Liver (tissue), 9 donors: ENCODE measurements around the gene VCX. TPM values are rescaled to one million over a fixed set of nuclear protein-coding genes. Genes with fewer than 3 reads are reported as not detected.
"Not testable (repeated sequence)": the region's sequence is repeated elsewhere in the genome, so short reads cannot be mapped to it uniquely, and the experiment has no call there.

Experiments used
- DNase-seq: peaks from one replicate; pipeline ENCODE4 v3.0.0-alpha.2; 2017; ENCODE audit warnings: low spot score
- H3K27ac ChIP-seq, 2 donors: one replicate each; pipeline ENCODE4 v1.7.0; 2013; ENCODE audit warnings: inconsistent platforms in 2 of 2, low read length in 2 of 2, control low read depth in 1 of 2, low read depth in 1 of 2, mild to moderate bottlenecking in 1 of 2
- H3K27me3 ChIP-seq, 4 donors: one replicate each; pipeline versions ENCODE4 v1.6.1 to v1.7.0; 2013; ENCODE audit warnings: low read length in 3 of 4, inconsistent platforms in 1 of 4, mild to moderate bottlenecking in 1 of 4, moderate library complexity in 1 of 4; ENCODE audit not compliant: control insufficient read depth in 4 of 4, insufficient read depth in 4 of 4
- H3K36me3 ChIP-seq, 4 donors: one replicate each; pipeline versions ENCODE4 v1.6.1 to v1.7.0; 2013; ENCODE audit warnings: low read length in 3 of 4, mild to moderate bottlenecking in 3 of 4, low read depth in 1 of 4, moderate library complexity in 1 of 4; ENCODE audit not compliant: control insufficient read depth in 4 of 4, insufficient read depth in 3 of 4
- H3K4me1 ChIP-seq, 4 donors: one replicate each; pipeline versions ENCODE4 v1.6.1 to v1.7.0; 2013; ENCODE audit warnings: low read length in 3 of 4, mild to moderate bottlenecking in 3 of 4, moderate library complexity in 1 of 4; ENCODE audit not compliant: control insufficient read depth in 4 of 4, insufficient read depth in 4 of 4
- H3K4me3 ChIP-seq, 3 donors: one replicate each; pipeline versions ENCODE4 v1.6.1 to v1.7.0; 2013; ENCODE audit warnings: low read length in 3 of 3, control low read depth in 1 of 3, low read depth in 1 of 3, mild to moderate bottlenecking in 1 of 3
- H3K9ac ChIP-seq, 2 donors: one replicate each; pipeline ENCODE4 v1.7.0; 2013; ENCODE audit warnings: low read length in 2 of 2, mild to moderate bottlenecking in 2 of 2, moderate library complexity in 2 of 2, control low read depth in 1 of 2, low read depth in 1 of 2
- H3K9me3 ChIP-seq, 4 donors: one replicate each; pipeline versions ENCODE4 v1.6.1 to v1.7.0; 2013; ENCODE audit warnings: low read length in 3 of 4; ENCODE audit not compliant: control insufficient read depth in 4 of 4
- ATF3 ChIP-seq: IDR thresholded peaks from 2 replicates; pipeline ENCODE4 v1.6.1; 2016; ENCODE audit warnings: antibody characterized with exemption
- CTCF ChIP-seq: fragments of 150-350 bp; IDR thresholded peaks from 2 replicates; pipeline ENCODE4 v1.5.1; 2017; ENCODE audit warnings: improper control_type of control experiment, low read depth, low read length; ENCODE audit not compliant: missing input control
- EGR1 ChIP-seq, 2 donors: IDR thresholded peaks; 2 replicates each; pipeline ENCODE4 v1.6.1; 2016 to 2018; ENCODE audit warnings: antibody characterized with exemption in 2 of 2, low read depth in 2 of 2
- FOXA1 ChIP-seq: IDR thresholded peaks from 2 replicates; pipeline ENCODE4 v1.6.1; 2016; ENCODE audit warnings: antibody characterized with exemption
- FOXA2 ChIP-seq: IDR thresholded peaks from 2 replicates; pipeline ENCODE4 v1.6.1; 2016; ENCODE audit warnings: antibody characterized with exemption
- GABPA ChIP-seq, 2 donors: IDR thresholded peaks in 1 of 2; conservative IDR thresholded peaks in 1 of 2; 2 replicates each; pipeline ENCODE4 v1.6.1; 2016; ENCODE audit warnings: antibody characterized with exemption in 2 of 2, mild to moderate bottlenecking in 1 of 2, moderate library complexity in 1 of 2
- HNF4A ChIP-seq, 2 donors: conservative IDR thresholded peaks; 2 replicates each; pipeline ENCODE4 v1.6.1; 2016; ENCODE audit warnings: antibody characterized with exemption in 2 of 2, mild to moderate bottlenecking in 2 of 2
- HNF4G ChIP-seq: IDR thresholded peaks from 2 replicates; pipeline ENCODE4 v1.6.1; 2016; ENCODE audit warnings: antibody characterized with exemption
- JUND ChIP-seq, 2 donors: IDR thresholded peaks; 2 replicates each; pipeline ENCODE4 v1.6.1; 2016; ENCODE audit warnings: antibody characterized with exemption in 2 of 2
- MAX ChIP-seq: IDR thresholded peaks from 2 replicates; pipeline ENCODE4 v1.6.1; 2016; ENCODE audit warnings: antibody characterized with exemption
- NR2F2 ChIP-seq: IDR thresholded peaks from 2 replicates; pipeline ENCODE4 v1.6.1; 2016; ENCODE audit warnings: antibody characterized with exemption
- RAD21 ChIP-seq, 2 donors: IDR thresholded peaks; 2 replicates each; pipeline ENCODE4 v1.6.1; 2016; ENCODE audit warnings: antibody characterized with exemption in 2 of 2, mild to moderate bottlenecking in 2 of 2
- REST ChIP-seq: IDR thresholded peaks from 2 replicates; pipeline ENCODE4 v1.6.1; 2016; ENCODE audit warnings: antibody characterized with exemption, mild to moderate bottlenecking
- RXRA ChIP-seq, 2 donors: IDR thresholded peaks; 2 replicates each; pipeline ENCODE4 v1.6.1; 2017 to 2018; ENCODE audit warnings: antibody characterized with exemption in 2 of 2, mild to moderate bottlenecking in 1 of 2
- SP1 ChIP-seq: IDR thresholded peaks from 2 replicates; pipeline ENCODE4 v1.6.1; 2018; ENCODE audit warnings: antibody characterized with exemption, mild to moderate bottlenecking
- TAF1 ChIP-seq: conservative IDR thresholded peaks from 2 replicates; pipeline ENCODE4 v1.6.1; 2016; ENCODE audit warnings: antibody characterized with exemption, mild to moderate bottlenecking
- YY1 ChIP-seq: IDR thresholded peaks from 2 replicates; pipeline ENCODE4 v1.6.1; 2016; ENCODE audit warnings: antibody characterized with exemption, mild to moderate bottlenecking
- ZBTB33 ChIP-seq: IDR thresholded peaks from 2 replicates; pipeline ENCODE4 v1.6.1; 2016; ENCODE audit warnings: antibody characterized with exemption
- WGBS: extraction: QIAGEN DNeasy Blood & Tissue Kit; methylation state at CpG from one replicate; pipeline ENCODE4 v1.1.7; 2013; 5-methylcytosine and 5-hydroxymethylcytosine counted together
- polyA plus RNA-seq, 2 donors: library from polyadenylated mRNA; stranded (reverse) in 1 of 2; unstranded in 1 of 2; fragments of 200-250 nt in 1 of 2; fragments of >200 nt in 1 of 2; fragmentation: Nextera tagmentation in 1 of 2; extraction: Ambion mirVana in 1 of 2; gene quantifications; one replicate each; pipeline versions ENCODE4 v1.2.1 to v1.2.3, GENCODE V29; 2013 to 2015
- total RNA-seq, 2 donors: library from RNA; depleted of rRNA; stranded (reverse); fragments of >200 nt; gene quantifications; one replicate each; pipeline ENCODE4 v1.2.3, GENCODE V29; 2014
- donor health status: healthy.
- donor health status: healthy.
- donor health status: healthy.
- donor health status: healthy.
- donor health status: healthy.

Gene VCX
- total RNA-seq (not detected), polyA plus RNA-seq (not detected)

- not testable (repeated sequence) for H3K4me3 ChIP-seq, H3K27ac ChIP-seq, H3K9me3 ChIP-seq, H3K27me3 ChIP-seq, DNase-seq, H3K36me3 ChIP-seq, H3K4me1 ChIP-seq, H3K9ac ChIP-seq
- 95% methylated on average over 19 of the region's 20 CpGs for WGBS
Observed at GRCh38 chrX:7842871-7843270, at the start of gene VCX. TSS of gene VCX (plus strand) at chrX:7843171. CDS start at chrX:7843204, 33 bp downstream.

GRCh38 chrX:7798327-7798726 lies 44.6 kb upstream of the VCX start:
- Histone ChIP-seq H3K9me3 (no peaks in the 10 kb centered on the region), H3K27ac (no peak overlapping the region), H3K36me3 (no peaks in the 10 kb centered on the region), H3K4me1 (no peaks in the 10 kb centered on the region), H3K27me3 (no peaks in the 10 kb centered on the region), H3K9ac (no peak overlapping the region), H3K4me3 (no peak overlapping the region)
- 80% methylated on average over 2 of the region's 2 CpGs for WGBS
- no peak for DNase-seq
- TF ChIP-seq ZBTB33 (no peak), GABPA (IDR thresholded peaks at IDR 0.05 in 1 of 2, conservative IDR thresholded peaks at IDR 0.05 in 1 of 2) (no peak), ATF3 (no peak), FOXA2 (no peak), TAF1 (no peak), YY1 (no peak), NR2F2 (no peak), RAD21 (IDR thresholded peaks at IDR 0.05) (no peak), SP1 (no peak), JUND (IDR thresholded peaks at IDR 0.05) (no peak), REST (no peak), CTCF (no peak), FOXA1 (no peak), HNF4G (no peak), MAX (no peak), RXRA (IDR thresholded peaks at IDR 0.05) (no peak), EGR1 (IDR thresholded peaks at IDR 0.05; ENCODE audit: low read depth in 2 of 2) (no peak), HNF4A (conservative IDR thresholded peaks at IDR 0.05) (no peak)
